GOT3 (cell line): Measurements from ENCODE around the gene ADAP1.
"Not testable (repeated sequence)": the region's sequence is repeated elsewhere in the genome, so short reads cannot be mapped to it uniquely, and the experiment has no call there.

Experiments used
- DNase-seq: peaks from one replicate; lab custom pipeline; 2025; ENCODE audit warnings: mixed read lengths; lab: John Stamatoyannopoulos, UW

The ADAP1 gene

DNA sequence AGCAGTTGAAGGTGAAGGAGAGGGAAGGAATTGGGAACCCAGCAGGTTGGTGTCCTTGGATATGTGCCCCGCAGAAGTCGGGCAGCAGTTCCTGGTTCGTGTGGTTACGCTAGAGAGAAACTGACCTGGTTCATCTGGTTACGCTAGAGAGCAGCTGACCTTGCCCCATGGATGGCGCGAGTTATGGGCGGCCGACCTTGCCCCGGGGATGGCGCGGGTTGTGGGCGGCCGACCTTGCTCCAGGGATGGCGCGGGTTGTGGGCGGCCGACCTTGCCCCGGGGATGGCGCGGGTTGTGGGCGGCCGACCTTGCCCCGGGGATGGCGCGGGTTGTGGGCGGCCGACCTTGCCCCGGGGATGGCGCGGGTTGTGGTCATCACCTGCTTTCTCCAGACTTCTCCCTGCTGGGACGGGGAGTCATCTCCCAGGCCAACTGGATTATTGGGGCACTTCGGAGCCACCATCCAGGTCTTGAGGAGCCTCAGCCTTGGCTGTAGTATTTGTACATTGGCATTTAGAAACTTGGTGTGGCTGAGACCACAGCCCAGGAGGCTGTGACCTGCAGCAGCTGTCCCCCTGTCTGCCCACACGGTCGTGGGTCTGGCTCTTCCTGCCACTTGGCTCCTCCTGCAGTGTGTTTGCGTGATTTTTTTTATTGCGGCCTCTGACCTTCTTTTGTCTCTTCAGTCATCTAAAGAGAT is 72.0 kb downstream of the ADAP1 start:
- no peak for DNase-seq

DNA sequence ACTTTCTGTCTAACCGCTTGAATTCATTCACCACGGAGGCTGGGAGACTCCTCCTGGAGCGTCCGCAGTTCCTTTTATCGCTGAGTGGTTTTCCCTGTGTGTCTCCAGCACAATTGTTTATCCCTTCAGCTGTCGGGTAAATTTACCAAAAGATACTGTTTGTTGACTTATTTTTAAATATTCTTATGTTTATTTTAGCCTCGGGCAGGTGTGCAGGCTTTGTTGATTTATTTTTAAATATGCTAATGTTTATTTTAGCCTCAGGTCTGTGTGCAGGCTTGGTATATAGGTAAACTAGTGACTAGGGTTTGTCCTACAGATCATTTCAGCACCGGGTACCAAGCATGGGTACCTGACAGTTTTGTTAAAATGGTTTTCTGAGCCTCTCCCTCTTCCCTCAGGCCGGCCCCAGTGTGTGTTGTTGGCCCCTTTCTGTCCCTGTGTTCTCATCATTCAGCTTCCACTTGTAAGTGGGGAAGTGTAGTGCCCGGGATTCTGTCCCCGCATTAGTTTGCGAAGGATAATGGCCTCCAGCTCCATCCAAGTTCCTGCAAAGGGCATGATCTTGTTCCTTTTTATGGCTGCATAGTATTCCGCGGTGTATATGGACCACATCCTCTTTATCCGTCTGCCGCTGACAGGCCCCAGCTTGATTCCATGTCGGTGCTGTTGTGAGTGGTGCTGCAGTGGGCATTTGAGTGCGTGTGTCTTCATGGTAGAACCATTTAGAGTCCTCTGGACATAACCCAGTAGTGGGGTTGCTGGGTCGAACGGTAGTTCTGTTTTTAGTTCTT is 72.8 kb downstream of the ADAP1 start:
- no peak for DNase-seq

DNA sequence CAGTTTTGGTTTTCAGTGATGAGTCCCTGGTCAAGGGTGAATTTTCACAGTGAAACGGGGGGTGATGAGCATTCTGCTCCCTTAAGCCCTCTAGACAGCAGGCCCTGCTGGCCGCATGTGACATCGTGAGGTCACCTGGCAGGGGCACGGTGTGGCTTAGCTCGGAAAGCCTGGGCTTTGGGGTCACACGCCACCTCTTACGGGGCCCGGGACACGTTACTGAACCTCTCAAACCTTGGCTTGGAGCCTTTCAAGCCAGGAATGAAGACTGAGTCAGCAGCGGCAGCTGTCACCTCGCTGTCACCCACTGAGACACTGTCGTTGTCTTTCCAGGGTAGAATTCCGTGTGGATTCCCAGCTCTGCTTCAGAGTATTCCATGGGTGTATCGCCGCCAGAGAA is 74.0 kb downstream of the ADAP1 start:
- DNase-seq = no peak

DNA sequence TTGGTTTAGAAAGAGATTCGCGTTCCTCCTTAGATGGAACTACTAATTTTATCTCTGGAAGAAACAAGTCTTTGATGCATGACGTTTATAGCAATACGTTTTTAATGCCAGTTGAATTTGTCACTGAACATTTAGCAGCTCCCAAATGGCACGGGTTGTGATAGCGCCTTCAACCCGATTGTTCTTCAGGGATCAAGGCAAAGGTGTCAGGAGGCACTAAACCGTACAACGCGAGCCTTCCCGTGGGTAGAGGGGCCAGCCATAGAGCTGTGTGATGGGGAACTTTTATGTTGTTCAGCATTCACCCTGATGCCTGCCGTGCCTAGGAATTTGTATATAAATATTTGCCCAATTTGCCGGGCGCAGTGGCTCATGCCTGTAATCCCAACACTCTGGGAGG is 74.8 kb downstream of the ADAP1 start:
- DNase-seq = no peak

DNA sequence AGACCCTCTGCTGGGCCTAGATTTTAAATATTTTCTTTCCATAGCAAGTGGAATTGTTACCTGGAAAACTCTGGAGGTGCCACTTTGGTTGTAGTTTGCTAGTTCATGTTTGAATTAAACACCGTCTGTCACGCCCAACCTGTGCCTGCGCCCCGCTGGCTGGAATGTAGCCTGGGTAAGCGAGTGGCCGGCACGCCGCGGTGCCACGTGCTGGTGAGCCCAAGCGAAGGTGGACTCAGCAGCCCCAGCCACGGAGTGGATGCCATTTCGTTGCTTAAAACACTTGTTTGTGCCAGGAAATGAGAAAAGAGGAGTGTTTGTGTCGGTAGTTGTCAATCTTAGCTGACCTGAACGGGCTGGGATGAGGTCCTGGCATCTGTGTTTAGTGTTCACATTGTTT is 75.4 kb downstream of the ADAP1 start:
- no peak for DNase-seq

DNA sequence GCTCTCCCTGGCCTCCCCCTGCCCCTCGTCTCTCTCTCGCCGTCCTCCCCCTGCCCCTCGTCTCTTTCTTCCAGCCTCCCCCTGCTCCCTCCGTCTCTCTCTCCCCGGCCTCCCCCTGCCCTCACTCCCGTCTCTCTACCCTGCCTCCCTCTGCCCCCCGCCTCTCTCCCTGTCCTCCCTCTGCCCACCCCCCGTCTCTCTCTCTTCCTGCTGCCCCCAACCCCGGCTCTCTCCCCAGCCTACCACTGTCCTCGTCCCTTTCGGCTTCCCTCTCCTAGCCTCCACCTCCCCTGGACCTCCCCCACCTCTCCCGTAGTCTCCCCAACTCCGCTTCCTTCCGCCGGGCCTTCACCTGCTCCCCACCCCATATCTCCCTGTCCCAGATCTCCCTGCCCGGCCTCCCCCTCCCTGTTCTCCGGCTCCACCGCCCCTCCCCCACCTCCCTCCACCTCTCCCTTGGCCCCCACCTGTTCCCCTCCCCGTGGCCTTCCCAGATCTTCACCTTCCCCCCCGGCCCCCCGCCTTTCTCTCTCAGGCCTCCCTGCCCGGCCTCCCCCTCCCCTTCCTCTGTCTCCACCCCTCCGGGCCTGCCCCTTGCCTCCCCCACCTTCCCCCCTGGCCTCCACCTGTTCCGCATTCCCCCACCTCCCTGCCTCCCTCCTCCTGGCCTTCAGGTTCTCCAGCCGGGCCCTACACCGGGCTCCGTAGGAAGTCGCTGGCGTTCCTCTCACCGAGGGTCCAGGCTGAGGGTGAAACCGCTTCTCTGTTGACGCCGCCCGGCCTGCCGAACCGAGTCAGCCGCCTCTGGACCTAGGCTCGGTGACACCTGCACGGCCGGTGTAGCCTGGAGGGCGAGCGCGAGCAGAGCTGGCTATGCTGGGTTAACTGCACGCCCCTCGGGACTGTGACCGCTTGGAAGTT is 76.9 kb downstream of the ADAP1 start:
- DNase-seq = no peak

DNA sequence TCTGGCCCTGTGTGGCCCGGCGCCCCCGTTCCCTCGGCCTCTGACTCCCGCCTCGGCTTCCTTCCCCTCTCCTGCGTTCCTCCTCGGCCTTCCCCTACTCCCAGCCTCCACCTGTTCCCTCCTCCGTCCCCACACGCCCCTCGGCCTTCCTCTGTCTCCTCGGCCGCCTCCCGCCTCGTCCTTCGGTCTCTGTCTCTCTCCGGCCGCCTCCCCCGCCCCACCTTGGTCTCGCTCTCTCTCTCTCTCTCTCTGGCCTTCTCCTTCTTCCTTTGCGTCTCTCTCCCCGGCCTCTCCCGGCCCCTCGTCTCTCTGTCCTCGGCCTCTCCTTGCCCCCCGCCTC is 77.5 kb downstream of the ADAP1 start:
- no peak for DNase-seq

DNA sequence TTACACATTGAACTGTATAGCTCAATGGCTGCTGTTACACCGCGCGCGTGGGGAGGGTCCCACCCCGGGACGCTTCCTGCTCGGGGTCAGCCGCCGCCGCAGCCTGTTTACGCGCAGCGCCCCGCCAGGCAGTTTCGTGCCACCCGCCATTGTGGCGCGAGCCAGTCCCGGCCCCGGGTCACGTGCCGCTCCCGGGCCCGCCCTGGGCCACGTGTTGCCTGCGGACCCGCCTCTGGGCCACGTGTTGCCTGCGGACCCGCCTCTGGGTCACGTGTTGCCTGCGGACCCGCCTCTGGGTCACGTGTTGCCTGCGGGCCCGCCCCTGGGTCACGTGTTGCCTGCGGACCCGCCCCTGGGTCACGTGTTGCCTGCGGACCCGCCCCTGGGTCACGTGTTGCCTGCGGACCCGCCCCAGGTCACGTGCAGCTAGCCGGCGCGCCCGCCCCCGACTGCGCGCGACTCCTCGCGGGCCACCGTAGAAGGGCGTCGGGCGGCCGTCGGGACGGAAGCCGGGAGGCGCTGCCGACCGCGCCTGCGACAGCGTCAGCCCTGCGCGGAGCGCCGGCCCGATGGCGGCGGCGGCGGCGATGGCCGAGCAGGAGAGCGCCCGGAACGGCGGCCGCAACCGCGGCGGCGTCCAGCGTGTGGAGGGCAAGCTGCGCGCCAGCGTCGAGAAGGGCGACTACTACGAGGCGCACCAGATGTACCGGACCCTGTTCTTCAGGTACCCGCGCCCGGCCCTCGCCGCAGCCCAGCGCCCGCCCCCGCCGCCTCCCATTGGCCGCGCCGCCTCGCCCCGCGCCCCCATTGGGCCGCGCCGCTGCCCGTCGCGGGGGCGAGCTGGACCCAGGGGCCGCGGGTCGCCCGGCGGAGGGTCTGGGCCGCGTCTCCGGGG is 78.2 kb downstream of the ADAP1 start, which contains the start of gene GET4:
TSS of gene GET4 (plus strand) at position 478 of the 895 bp plus-strand sequence. CDS start at position 570, 92 bp downstream.
- DNase-seq = peak; percentile 99

DNA sequence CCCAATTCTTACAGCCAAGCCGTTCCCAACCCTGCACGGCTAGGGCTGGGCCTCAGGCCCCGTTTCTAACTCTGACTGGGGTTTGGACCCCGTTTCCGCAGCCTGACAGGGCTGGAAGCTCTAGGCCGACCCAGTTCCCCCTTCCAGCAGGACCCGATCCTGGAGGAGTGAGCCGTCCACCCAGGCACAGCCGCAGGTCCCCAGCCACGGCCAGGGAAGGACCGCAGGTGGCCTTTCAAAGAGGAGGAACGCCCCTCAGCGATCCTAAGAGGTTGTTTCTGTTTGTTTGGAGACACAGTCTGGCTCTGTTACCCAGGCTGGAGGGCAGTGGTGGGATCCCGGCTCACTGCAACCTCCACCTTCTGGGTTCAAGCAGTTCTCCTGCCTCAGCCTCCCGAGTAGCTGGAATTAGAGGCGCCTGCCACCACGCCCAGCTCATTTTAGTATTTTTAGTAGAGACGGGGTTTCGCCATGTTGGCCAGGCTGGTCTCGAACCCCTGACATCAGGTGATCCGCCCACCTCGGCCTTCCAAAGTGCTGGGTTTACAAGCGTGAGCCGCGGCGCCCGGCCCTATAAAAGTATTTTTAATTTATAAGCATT is 78.9 kb downstream of the ADAP1 start:
- DNase-seq = no peak

DNA sequence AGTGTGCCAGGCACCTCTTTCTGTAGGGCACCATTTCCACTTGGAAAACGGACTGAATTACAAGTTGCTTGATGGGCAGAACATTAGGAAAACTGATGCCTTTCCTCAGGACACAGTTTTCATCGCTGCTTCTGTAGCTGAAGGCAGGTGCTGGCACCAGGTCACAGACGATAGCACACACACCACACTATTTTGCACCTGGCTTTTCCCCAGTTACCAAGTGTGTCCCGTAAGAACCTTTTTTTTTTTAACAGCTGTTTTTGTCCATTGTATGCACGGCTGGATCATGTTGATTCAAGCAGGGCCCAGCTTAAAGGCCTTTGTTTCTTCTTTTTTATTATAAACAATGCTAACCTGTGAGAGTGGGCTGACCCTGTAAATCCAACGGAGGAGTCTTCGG is 79.4 kb downstream of the ADAP1 start:
- no peak for DNase-seq

DNA sequence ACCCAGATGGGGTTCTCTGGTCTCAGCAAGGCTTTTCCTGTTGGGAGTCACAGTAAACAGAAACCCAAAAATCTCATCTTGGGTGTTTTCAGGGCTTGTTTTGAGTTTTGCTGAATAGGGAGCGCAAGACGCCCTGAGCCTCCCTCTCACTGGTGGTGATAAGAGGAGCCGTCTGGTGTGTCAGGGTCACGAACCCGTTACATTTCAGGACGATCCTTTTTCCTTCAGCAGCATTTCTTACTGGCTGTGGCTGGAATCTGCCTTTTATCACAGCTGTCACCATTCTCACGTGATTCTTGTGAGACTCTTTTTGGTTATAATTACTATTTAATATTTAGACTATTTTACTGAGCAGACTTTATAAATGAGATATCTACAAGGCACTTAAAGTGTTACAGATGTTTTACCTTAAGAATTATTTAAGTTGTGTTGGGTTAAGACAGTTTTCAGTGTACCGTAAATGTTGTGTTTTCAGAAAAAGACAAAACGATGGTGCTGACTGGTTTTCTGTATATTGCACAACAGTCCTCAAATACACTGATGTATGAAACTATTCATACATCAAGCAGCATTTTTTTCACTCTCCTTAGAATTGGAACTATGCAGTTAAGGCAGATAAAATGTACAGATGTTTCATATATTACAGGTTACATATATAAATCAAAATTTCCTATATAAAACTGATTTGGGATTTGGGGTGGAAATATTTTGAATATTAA is 80.3 kb downstream of the ADAP1 start:
- no peak for DNase-seq

DNA sequence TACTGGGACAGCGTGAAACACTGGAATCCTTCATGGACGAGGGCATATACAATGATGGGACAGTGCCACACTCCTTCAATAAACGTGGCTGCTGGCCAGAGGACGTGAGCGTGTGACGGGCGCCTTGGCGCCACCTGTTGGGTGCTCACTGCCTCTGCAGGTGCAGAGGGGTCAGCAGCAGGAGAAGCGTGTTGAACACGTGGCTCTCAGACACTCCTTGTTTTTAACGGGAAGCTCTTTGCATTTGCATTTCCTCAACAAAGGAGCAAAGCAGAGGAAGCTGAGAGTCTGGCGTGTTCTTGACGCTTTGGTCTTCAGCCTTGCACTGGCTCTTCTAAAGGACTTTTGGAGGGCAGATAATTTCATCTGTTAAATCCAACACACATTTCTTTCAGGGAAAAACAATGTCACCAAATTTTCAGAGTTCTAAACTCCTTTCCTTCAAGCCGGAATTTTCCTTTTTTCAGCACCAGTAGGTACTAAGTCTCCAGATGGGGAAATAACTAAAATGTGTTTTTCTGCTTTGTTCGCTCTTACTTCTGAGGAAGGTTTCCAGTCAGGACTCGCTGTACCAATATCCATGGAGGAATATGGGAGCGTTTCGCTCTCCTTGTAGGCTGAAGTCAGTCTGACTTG is 81.0 kb downstream of the ADAP1 start:
- no peak for DNase-seq

DNA sequence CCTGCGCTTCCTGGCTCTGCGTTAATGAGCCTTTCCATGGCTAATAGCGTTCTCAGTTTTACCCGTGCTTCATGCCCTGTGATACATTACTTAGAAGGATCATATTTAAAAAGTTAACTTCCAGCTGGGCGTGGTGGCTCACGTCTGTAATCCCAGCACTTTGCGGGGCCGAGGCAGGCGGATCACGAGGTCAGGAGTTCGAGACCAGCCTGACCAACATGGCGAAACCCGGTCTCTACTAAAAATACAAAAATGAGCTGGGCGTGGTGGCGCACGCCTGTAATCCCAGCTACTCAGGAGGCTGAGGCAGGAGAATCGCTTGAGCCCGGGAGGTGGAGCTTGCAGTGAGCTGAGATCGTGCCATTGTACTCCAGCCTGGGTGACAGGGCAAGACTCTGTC is 81.8 kb downstream of the ADAP1 start:
- not testable (repeated sequence) for DNase-seq

DNA sequence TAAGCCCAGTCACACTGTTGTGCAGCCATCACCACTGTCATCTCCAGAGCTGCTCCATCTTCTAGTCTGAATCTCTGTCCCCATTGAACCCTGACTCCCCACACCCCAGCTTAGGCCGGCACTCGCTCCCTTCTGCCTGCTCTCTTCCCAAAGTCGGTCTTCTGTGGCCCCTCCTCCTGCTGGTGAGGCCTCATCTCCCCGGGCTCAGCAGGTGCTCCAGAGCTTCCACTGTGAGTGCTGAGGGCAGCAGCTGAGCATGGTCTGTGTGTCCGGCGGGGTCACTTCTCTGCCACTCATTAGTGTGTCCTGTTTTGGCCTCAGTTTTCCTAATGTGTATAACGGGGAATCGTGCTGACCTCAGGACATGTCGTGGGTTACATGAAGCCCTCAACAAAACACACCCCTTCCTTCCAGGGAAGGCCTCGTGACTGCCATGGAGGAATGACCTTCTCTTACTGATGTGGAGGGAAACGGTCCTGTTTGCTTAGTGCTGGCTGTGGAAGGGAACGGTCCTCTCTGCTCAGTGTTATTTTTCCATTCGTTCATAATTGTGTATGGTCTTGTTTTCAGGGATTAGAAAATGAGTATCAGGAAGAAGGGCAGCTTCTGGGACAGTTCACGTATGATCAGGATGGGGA is 82.5 kb downstream of the ADAP1 start:
- DNase-seq = no peak

DNA sequence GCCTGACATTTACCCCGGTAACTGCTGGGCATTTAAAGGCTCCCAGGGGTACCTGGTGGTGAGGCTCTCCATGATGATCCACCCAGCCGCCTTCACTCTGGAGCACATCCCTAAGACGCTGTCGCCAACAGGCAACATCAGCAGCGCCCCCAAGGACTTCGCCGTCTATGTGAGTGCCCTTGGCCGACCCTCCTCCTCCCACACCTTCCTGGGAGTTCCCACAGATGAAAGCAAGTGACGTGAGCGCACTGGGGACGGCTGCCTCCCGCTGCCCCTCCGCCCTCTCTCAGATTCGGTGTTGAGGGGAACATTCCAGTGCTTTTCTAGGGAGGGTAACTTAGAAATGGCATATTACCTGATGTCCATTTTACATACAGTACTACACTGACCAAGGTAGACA is 85.1 kb downstream of the ADAP1 start:
- DNase-seq = no peak

DNA sequence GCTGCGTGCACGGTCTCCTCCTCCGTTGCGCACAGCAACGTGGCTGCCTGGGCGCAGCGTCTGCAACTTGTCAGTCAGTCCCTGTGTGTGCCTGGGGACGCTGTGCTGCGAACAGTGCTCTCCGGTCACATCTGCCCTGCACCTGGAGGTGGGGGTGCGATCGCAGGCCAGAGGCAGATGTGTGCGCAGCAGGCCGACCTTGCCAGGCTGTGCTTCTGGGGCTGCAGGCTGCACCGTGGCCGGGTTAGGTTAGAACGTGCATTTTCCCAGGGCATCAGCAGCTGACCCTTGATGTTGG is 86.3 kb downstream of the ADAP1 start:
- no peak for DNase-seq

DNA sequence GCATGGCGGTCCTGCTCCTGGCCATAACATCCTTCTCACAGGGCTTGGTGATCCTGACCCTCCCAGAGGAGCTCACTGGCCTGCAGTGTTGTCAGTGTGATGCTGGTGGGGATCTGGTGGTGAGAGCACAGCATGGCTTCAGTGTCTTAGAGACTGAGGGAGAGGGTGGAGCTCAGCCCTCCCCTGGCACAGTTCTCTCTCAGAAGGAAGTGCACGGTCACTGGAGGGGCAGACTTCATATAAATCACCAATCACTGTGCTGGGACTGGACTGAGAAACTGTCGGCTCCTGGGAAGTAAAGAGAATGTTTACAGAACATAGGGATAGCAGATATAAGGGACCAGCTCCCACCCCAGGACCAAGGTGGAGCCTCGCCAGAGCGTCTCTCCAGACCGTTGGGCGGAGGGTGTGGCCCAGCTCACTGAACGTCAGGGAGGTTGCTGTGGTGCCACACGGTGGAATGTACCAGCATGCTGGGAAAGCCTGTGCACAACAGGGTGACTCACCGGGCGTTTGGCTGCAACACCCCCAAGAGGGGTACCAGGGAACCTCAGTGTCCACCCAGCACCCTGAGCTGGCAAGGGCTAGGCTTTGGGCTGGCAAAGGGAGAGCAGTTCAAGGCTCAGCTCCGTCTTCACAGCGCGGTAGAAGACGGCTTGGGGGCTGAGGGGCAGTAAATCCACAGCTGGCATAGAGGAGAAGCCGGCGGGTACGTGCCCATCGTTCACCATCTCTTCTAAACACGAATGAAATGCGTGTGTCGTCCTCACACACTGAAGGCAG is 86.9 kb downstream of the ADAP1 start:
- no peak for DNase-seq

DNA sequence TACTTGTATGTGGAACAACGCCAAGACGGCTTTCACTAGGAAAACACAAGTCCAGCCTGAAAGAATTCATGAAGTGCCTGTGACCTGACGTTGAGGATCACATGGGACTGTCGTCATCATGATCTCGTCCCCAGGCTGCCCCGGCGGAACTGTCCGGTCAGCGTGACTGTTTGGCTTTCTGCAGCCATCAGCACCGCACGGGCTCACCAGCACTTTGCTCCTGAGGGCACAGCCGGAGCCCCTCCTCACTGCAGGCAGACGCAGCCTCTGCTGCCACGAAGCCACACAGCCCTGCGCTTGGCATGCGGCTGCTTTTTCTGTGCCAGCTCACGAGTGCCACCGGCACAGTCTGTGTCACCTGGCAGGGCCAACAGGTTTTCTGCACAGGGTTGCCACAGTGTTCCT is 87.5 kb downstream of the ADAP1 start:
- no peak for DNase-seq

DNA sequence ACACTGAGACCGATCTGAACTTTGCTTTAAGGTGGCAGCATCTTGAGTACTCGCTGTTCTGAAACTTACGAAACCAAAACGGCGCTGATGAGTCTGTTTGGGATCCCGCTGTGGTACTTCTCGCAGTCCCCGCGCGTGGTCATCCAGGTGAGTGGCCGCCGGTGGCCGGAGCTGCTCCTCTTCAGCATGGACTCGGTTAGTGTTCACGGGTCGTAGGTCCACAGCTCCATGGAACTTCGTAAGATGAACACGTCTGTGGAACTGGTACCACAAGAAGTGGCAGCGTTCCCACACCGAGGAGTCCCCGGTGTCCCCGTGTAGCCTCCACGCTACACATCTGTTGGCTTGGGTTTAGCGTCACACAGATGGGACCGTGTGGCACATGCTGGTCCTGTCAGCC is 88.6 kb downstream of the ADAP1 start:
- DNase-seq = no peak
